NOMO-1 treated with dmso at 0.1 percent for 144 hours (cell line): Measurements from ENCODE around the gene TTBK1.
"Not testable (repeated sequence)": the region's sequence is repeated elsewhere in the genome, so short reads cannot be mapped to it uniquely, and the experiment has no call there.

ENCODE experiments used
- DNase-seq: peaks from one replicate; lab custom pipeline; 2025; ENCODE audit not compliant: unreplicated experiment; lab: John Stamatoyannopoulos, UW

The TTBK1 gene

GRCh38 chr6:43302126-43302525, 58.8 kb downstream of the TTBK1 start:
- no peak for DNase-seq

- DNase-seq = not testable (repeated sequence)
These were observed 59.7 kb downstream of the TTBK1 start for GRCh38 chr6:43303006-43303405.

GRCh38 chr6:43303751-43304331, 60.6 kb downstream of the TTBK1 start:
- no peak for DNase-seq

GRCh38 chr6:43304361-43304760, 61.1 kb downstream of the TTBK1 start:
- no peak for DNase-seq

- DNase-seq = no peak
These were observed 61.6 kb downstream of the TTBK1 start for GRCh38 chr6:43304882-43305281.

GRCh38 chr6:43306086-43306485, 62.8 kb downstream of the TTBK1 start:
- DNase-seq = no peak

GRCh38 chr6:43307451-43308100, 64.3 kb downstream of the TTBK1 start:
- no peak for DNase-seq

- no peak for DNase-seq
These were observed 65.1 kb downstream of the TTBK1 start, which contains the start of gene CRIP3 for GRCh38 chr6:43308101-43308989. TSS of gene CRIP3 (minus strand) at chr6:43308826. CDS start at chr6:43308792, 34 bp downstream.

GRCh38 chr6:43308990-43309477, 65.8 kb downstream of the TTBK1 start:
- no peak for DNase-seq

GRCh38 chr6:43310134-43310533, 66.9 kb downstream of the TTBK1 start:
- DNase-seq = no peak

GRCh38 chr6:43310624-43311023, 67.3 kb downstream of the TTBK1 start:
- peak; percentile 40 for DNase-seq

GRCh38 chr6:43311666-43312065, 68.4 kb downstream of the TTBK1 start:
- peak; percentile 45 for DNase-seq

- no peak for DNase-seq
These were observed 70.5 kb downstream of the TTBK1 start for GRCh38 chr6:43313813-43314212.

- peak; percentile 21 for DNase-seq
These were observed 74.7 kb downstream of the TTBK1 start for GRCh38 chr6:43318011-43318410.

- no peak for DNase-seq
These were observed 82.6 kb downstream of the TTBK1 start for GRCh38 chr6:43325876-43326275.

- DNase-seq = no peak
These were observed 85.2 kb downstream of the TTBK1 start for GRCh38 chr6:43328528-43328927.

GRCh38 chr6:43331470-43331869, 88.2 kb downstream of the TTBK1 start:
- DNase-seq = no peak

GRCh38 chr6:43331891-43332290, 88.6 kb downstream of the TTBK1 start:
- DNase-seq = peak; percentile 61

GRCh38 chr6:43334466-43335095, 91.3 kb downstream of the TTBK1 start:
- DNase-seq = no peak

GRCh38 chr6:43335469-43335868, 92.2 kb downstream of the TTBK1 start:
- no peak for DNase-seq

- no peak for DNase-seq
These were observed 93.1 kb downstream of the TTBK1 start for GRCh38 chr6:43336382-43336781.
